Measurements from ENCODE around the gene TDRD10. TPM values are rescaled to one million over a fixed set of nuclear protein-coding genes. Genes with fewer than 3 reads are reported as not detected.

Gene TDRD10
- total and polyA plus RNA-seq, 2 of the 4 experiments (the other 2 are of a cell fraction) = not detected

GRCh38 chr1:154581766-154582165 lies 79.7 kb downstream of the TDRD10 start:
- Histone ChIP-seq H2AFZ (replicated peaks; ENCODE audit: low read length, poor library complexity) (no peak overlapping the region), H2BK20ac (ENCODE audit: low read depth, low read length) (no peak overlapping the region), H4K5ac (ENCODE audit: low read depth, low read length) (no peak overlapping the region), H4K20me1 (ENCODE audit: insufficient read depth, low read length) (peaks cover 36% of the 10 kb centered on the region), H3K9me3 (ENCODE audit: control insufficient read depth, insufficient read depth, low read length) (no peaks in the 10 kb centered on the region), H4K8ac (ENCODE audit: low read depth in 2 of 2, low read length in 2 of 2) (no peak overlapping the region), H3K4me1 (ENCODE audit: control insufficient read depth, insufficient read depth, low read length) (peaks cover 3% of the 10 kb centered on the region), H3K4me3 (ENCODE audit: insufficient read depth, low read depth, low read length) (no peak overlapping the region), H2AK5ac (ENCODE audit: low read depth, low read length) (no peak overlapping the region), H3K79me1 (ENCODE audit: low read depth in 1 of 2, low read length in 2 of 2) (peaks cover 5 to 33% of the 10 kb centered on the region in 2 experiments; a peak in 3 of 4 replicates), H4K91ac (ENCODE audit: insufficient read depth, low read depth, low read length) (no peak overlapping the region), H3K36me3 (ENCODE audit: control insufficient read depth, insufficient read depth, low read length) (peaks cover 80% of the 10 kb centered on the region), H3K56ac (ENCODE audit: extremely low read depth, insufficient read depth, low read length) (no peak overlapping the region), H3K9me1 (ENCODE audit: insufficient read depth, low read length) (peaks cover 11% of the 10 kb centered on the region), H3K18ac (ENCODE audit: low read depth, low read length) (no peak overlapping the region), H3K14ac (replicated peaks; ENCODE audit: low read depth, low read length) (no peak overlapping the region), H2AK9ac (replicated peaks; ENCODE audit: low read depth, low read length, poor library complexity) (no peak overlapping the region), H3K23ac (ENCODE audit: low read depth, low read length) (no peak overlapping the region), H2BK120ac (ENCODE audit: low read depth, low read length) (no peak overlapping the region), H3K4ac (ENCODE audit: low read depth, low read length) (no peak overlapping the region), H3K27ac (ENCODE audit: insufficient read depth, low read length) (no peak overlapping the region), H3K27me3 (ENCODE audit: control insufficient read depth, insufficient read depth, low read length) (no peaks in the 10 kb centered on the region), H3K4me2 (ENCODE audit: low read depth, low read length) (no peak overlapping the region), H3K9ac (ENCODE audit: low read depth, low read length) (no peak overlapping the region), H2BK5ac (ENCODE audit: low read depth, low read length, poor library complexity, severe bottlenecking) (no peak overlapping the region), H2BK15ac (ENCODE audit: low read depth, low read length) (no peak overlapping the region)
- ChIA-PET POLR2A (ENCODE audit: unreplicated experiment) (no interaction called here), CTCF (no interaction called here)
- BruUV-seq (replicated peaks) = no TSS peak
- dilution Hi-C loops (cut with HindIII; ENCODE audit: low sequenced_read_pairs, unreplicated experiment) = no loop called here
- DNase-seq (no peak), ATAC-seq (ENCODE audit: low read depth) (no peak)
- intact Hi-C loops (cut with micrococcal nuclease) = no loop called here
- WGBS, 2 experiments (ENCODE audit: extremely low coverage in 2 of 2, insufficient read length in 1 of 2) = no CpG with 5 or more reads among the region's 3 CpGs
- in situ Hi-C loops (cut with MboI; ENCODE audit: low sequenced_read_pairs) = no loop called here
- no peak for TF ChIP-seq ELK1 (IDR thresholded peaks at IDR 0.05; ENCODE audit: borderline replicate concordance, low read depth, low read length)
- TF ChIP-seq CEBPB (IDR thresholded peaks at IDR 0.05; ENCODE audit: low read depth, low read length) = no peak
- TF ChIP-seq MXI1 (IDR thresholded peaks at IDR 0.05; ENCODE audit: borderline replicate concordance, low read depth, low read length) = no peak
- no peak for TF ChIP-seq RFX5 (IDR thresholded peaks at IDR 0.05; ENCODE audit: low read depth, low read length)
- no peak for TF ChIP-seq RCOR1 (IDR thresholded peaks at IDR 0.05; ENCODE audit: insufficient replicate concordance, low read length)

Data from IMR-90 (cell line).